ENCODE measurements around the gene TMEM59L.
A peak's percentile ranks its signal among the peaks of the same experiment; 100 is the strongest.

DNA sequence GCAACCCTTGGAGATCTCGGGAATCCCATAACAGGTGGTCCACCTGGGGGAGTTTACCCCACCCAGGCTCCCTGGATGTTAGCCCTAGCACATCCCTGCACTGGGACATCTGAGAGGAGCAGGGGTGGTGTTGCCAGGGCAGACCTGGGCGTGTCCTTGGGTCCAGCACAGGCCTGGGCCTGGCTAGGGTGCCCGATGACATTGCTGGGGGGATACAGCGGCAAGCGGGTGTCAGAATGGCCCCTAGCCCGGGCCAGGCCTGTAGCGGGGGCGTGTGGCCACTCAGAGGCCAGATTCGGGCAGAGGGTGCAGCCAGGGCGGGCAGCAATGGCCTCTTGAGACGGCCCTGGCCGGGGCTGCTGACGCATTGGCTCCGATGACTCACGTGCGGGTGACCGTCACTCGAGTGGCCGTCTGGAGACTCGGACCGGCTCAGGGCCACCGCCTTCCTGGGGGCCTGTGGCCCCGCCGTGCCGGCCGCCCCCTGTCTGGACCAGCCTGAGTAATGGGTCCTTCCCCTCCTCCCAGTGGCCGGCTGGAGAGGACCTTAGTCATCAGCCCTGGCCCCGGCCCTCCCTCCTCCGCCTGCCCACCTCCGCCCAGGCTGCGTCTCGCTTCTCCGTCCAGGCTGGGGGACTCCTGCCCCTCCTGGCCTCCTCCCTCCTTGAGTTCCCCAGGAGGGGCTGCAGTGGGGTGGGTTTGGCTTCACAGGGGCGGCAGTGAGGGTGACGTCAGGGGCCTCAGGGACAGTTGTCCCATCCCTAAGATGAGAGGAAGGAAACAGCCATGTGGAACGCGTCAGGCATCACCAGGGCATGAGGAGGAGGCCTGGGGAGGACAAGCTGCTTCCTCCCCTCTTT lies 47.6 kb downstream of the TMEM59L start:
- TF ChIP-seq CTCF (IDR thresholded peaks at IDR 0.05) (no peak), POLR2A (IDR thresholded peaks at IDR 0.05) (peak in 1 of 2 donors; percentile 49)

All from adrenal gland (tissue), 5 donors.